MCF 10A (cell line): ENCODE results near the gene MRPL32. TPM values are rescaled to one million over a fixed set of nuclear protein-coding genes. Genes with fewer than 3 reads are reported as not detected.

Source experiments
- BruUV-seq: library from RNA; stranded (reverse); fragments of 400-500 nt; replicated peaks from 2 replicates; lab custom pipeline; 2021; lab: Mats Ljungman, UMichigan
- CTCF ChIA-PET: fragments of 300-600 bp; sonication (Branson Sonifier 250); formaldehyde crosslinking; extraction: SDS; loops from one replicate; lab custom pipeline; 2021; ENCODE audit warnings: antibody characterized with exemption, inconsistent platforms; lab: Yijun Ruan, JAX
- POLR2A ChIA-PET: fragments of 300-600, 350-650 bp; sonication (Branson Sonifier 250); formaldehyde crosslinking; extraction: SDS; loops from one replicate; lab custom pipeline; 2020; ENCODE audit warnings: antibody characterized with exemption, inconsistent platforms; lab: Yijun Ruan, JAX
- DNase-seq: peaks from one replicate; pipeline ENCODE4 v3.0.0-alpha.2; 2018; ENCODE audit not compliant: unreplicated experiment
- H3K27ac Mint-ChIP-seq: one replicate; pipeline ENCODE4 v1.8.0; 2022; ENCODE audit warnings: mild to moderate bottlenecking, low read depth, mixed read lengths; ENCODE audit not compliant: unreplicated experiment
- H3K27me3 Mint-ChIP-seq: one replicate; pipeline ENCODE4 v1.8.0; 2022; ENCODE audit warnings: mixed read lengths; ENCODE audit not compliant: insufficient read depth, unreplicated experiment
- H3K36me3 Mint-ChIP-seq: one replicate; pipeline ENCODE4 v1.8.0; 2022; ENCODE audit warnings: mild to moderate bottlenecking, moderate library complexity, mixed read lengths; ENCODE audit not compliant: insufficient read depth, unreplicated experiment
- H3K4me1 Mint-ChIP-seq: one replicate; pipeline ENCODE4 v1.8.0; 2022; ENCODE audit warnings: mixed read lengths; ENCODE audit not compliant: insufficient read depth, unreplicated experiment
- H3K4me3 Mint-ChIP-seq: one replicate; pipeline ENCODE4 v1.8.0; 2022; ENCODE audit warnings: mild to moderate bottlenecking, moderate library complexity, mixed read lengths; ENCODE audit not compliant: unreplicated experiment
- H3K9me3 Mint-ChIP-seq: one replicate; pipeline ENCODE4 v1.8.0; 2022; ENCODE audit warnings: mixed read lengths; ENCODE audit not compliant: unreplicated experiment
- CTCF ChIP-seq: fragments of 200-600 bp; IDR thresholded peaks from one replicate; pipeline ENCODE4 v1.8.0; 2022; ENCODE audit warnings: antibody characterized with exemption, mild to moderate bottlenecking; ENCODE audit not compliant: unreplicated experiment
- intact Hi-C: fragments of 100-400 bp; cut with micrococcal nuclease; formaldehyde crosslinking; loops from 2 replicates; pipeline ENCODE4 v1.14.1; 2022
- total RNA-seq: library from RNA; stranded (reverse); gene quantifications from 2 replicates; pipeline ENCODE4 v1.2.3, GENCODE V29; 2022

The MRPL32 gene
- total RNA-seq, 1 experiment from 2014 or later = 82.0 TPM

GRCh38 chr7:42950417-42950816 lies 18.2 kb downstream of the MRPL32 start:
- Mint-ChIP-seq H3K36me3 (no peaks in the 10 kb centered on the region), H3K27me3 (no peaks in the 10 kb centered on the region), H3K9me3 (no peaks in the 10 kb centered on the region), H3K4me3 (no peak overlapping the region), H3K27ac (no peak overlapping the region), H3K4me1 (no peaks in the 10 kb centered on the region)
- POLR2A ChIA-PET = interaction anchor here (1.6 kb wide), 1 partner anchor 9 kb away, joined by 5 read pairs; no protein-coding TSS in a partner anchor
- BruUV-seq = no TSS peak
- no peak for TF ChIP-seq CTCF
- CTCF ChIA-PET = interaction anchor here (1.6 to 2.3 kb wide), 2 partner anchors 9 to 311 kb away, joined by 9 read pairs; no protein-coding TSS in a partner anchor
- intact Hi-C loops = no loop called here
- no peak for DNase-seq

- Mint-ChIP-seq H3K4me1 (no peaks in the 10 kb centered on the region), H3K4me3 (no peak overlapping the region), H3K9me3 (no peaks in the 10 kb centered on the region), H3K27ac (no peak overlapping the region), H3K36me3 (no peaks in the 10 kb centered on the region), H3K27me3 (no peaks in the 10 kb centered on the region)
- DNase-seq = no peak
- BruUV-seq = no TSS peak
- intact Hi-C loops = no loop called here
- POLR2A ChIA-PET = no interaction called here
- no peak for TF ChIP-seq CTCF
- CTCF ChIA-PET = interaction anchor here (0.6 to 1.6 kb wide), 2 partner anchors 11 to 309 kb away, joined by 3 to 9 read pairs; no protein-coding TSS in a partner anchor
These were observed 20.2 kb downstream of the MRPL32 start for GRCh38 chr7:42952328-42952727.

- H3K27ac Mint-ChIP-seq = no peak overlapping the region
- CTCF ChIA-PET = interaction anchor here (0.6 to 1.3 kb wide), 2 partner anchors 13 to 361 kb away, joined by 3 read pairs; no protein-coding TSS in a partner anchor
- H3K4me3 Mint-ChIP-seq = no peak overlapping the region
- no peaks in the 10 kb centered on the region for H3K36me3 Mint-ChIP-seq
- POLR2A ChIA-PET = no interaction called here
- H3K27me3 Mint-ChIP-seq = no peaks in the 10 kb centered on the region
- H3K9me3 Mint-ChIP-seq = no peaks in the 10 kb centered on the region
- H3K4me1 Mint-ChIP-seq = no peaks in the 10 kb centered on the region
- intact Hi-C loops = no loop called here
- no TSS peak for BruUV-seq
- no peak for TF ChIP-seq CTCF
- DNase-seq = no peak
These were observed 21.8 kb downstream of the MRPL32 start for GRCh38 chr7:42953994-42954393.

GRCh38 chr7:42956062-42956461 lies 23.9 kb downstream of the MRPL32 start:
- DNase-seq = no peak
- TF ChIP-seq CTCF = no peak
- intact Hi-C loops = no loop called here
- POLR2A ChIA-PET = interaction anchor here (0.7 kb wide), 1 partner anchor 432 kb away, joined by 4 read pairs; no protein-coding TSS in a partner anchor
- H3K27ac Mint-ChIP-seq = no peak overlapping the region
- H3K36me3 Mint-ChIP-seq = no peaks in the 10 kb centered on the region
- no TSS peak for BruUV-seq
- H3K4me1 Mint-ChIP-seq = no peaks in the 10 kb centered on the region
- H3K27me3 Mint-ChIP-seq = no peaks in the 10 kb centered on the region
- H3K9me3 Mint-ChIP-seq = no peaks in the 10 kb centered on the region
- H3K4me3 Mint-ChIP-seq = no peak overlapping the region
- CTCF ChIA-PET = interaction anchor here (0.5 kb wide), 1 partner anchor 170 kb away, joined by 4 read pairs; no protein-coding TSS in a partner anchor
